Stimulated activated CD4-positive, alpha-beta T cell treated with anti-CD3 and anti-CD28 coated beads, Interleukin-12 subunit alpha, Interleukin-12 subunit beta, amount 100 ng/mL, for 24 hours (primary cell): Measurements from ENCODE around the gene TNRC6A.
"Not testable (repeated sequence)": the region's sequence is repeated elsewhere in the genome, so short reads cannot be mapped to it uniquely, and the experiment has no call there.

ENCODE experiments used
- DNase-seq, 2 experiments: peaks; one replicate each; pipeline ENCODE4 v3.0.0-alpha.2; 2020; ENCODE audit warnings: low read depth in 2 of 2

Gene TNRC6A

DNA sequence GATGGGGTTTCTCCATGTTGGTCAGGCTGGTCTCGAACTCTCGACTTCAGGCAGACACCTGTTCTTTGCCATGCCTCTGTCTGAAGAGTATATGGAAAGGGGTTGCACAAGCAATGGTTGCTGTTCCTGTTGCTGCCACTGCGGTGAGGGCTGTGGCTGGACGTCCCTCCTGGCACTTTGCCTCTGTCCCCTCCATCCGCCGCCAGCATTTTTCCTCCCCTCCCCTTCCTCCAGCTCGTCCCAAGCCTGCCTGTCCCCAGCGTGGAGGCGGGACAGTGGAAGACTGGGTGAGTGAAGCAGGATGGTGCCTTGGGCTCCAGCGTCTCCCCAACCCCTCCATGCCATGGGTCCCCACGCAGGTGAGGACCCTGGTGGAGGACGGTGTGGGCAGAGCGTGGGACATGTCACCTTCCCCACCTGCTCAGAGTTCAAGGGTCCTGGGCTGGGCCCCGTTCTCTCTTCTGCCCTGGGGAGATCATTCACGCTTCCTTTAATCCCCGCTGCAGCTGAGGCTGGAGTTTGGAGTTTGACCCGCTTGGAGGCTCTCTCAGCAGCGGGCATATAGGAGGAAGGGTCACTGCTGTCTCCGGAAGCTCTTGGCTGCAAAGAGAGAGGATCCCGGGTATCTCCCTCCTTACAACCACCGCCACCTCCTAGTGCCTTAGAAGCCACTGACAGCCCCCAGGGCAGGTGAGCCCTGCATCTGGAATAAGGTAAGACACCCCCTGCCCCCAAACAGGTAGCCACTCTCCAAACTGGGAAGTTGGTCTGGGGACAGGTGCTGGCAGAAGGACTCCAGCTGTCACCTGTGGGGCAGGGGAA is 116.5 kb downstream of the TNRC6A start, which contains the start of gene SLC5A11:
SLC5A11 (plus strand) TSS at position 238 of the 822 bp plus-strand sequence. CDS start 12,681 bp downstream, outside the sequence.
- DNase-seq: no peak

DNA sequence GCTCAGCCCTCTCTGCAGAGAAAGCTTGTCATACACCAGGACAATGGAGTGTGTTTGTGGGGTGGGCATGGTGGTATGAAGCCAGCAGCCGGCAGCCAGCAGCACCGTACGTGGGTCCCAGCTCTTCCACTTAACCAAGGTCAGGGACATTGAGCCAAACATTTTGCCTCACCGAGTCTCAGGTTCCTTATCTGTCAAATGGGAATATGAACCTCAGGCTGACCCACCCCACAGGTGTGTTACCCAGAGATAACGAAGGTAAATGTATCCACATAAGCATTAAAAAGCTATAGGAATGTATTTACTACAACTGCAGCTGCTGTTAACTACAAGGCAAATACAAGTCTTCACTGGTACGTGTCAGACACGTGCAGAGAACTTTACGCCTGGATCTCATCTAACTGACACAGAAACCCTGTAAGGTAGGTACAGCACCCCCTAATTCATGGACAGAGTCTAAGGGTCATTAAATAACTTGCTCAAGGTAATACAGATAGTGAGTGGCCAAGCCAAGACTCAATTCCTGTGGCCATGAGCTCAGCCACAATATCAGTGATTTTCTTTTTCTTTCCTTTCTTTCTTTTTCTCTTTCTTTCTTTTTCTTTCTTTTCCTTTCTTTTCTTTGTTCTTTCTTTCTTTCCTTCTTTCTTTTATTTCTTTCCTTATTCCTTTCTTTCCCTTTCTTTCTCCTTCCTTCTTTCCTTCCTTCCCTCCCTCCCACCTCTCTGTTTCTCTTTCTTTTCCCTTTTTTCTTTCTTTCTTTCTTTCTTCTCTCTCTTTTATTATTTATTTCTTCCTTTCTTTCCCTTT is 117.3 kb downstream of the TNRC6A start:
- DNase-seq: no peak

DNA sequence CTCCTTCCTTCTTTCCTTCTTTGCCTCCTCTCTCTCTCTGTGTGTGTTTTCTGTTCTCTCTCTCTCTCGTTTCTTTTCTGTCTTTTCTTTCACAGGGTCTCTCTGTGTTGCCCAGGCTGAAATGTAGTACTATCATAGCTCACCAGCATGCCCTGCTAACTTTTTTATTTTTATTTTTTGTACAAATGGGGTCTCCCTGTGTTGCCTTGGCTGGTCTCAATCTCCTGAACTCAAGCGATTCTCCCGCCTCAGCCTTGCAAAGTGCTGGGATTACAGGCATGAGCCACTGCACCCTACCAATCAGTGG is 117.9 kb downstream of the TNRC6A start:
- no peak for DNase-seq

DNA sequence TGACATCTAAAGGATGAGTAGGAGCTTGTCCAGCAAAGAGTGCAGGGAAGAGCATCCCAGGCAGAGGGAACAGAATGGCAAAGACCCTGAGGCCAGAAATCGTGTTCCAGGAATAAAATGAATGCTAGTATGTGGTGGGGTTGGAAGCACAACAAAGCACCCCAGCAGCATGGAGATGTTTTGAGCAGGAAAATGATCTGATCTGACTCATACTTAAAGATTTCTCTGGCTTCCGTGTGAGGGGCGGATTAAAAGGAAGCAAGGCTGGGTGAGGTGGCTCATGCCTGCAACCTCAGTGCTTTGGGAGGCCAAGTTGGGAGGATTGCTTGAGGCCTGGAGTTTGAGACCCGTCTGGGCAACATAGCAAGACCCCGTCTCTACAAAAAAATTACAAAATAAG is 118.6 kb downstream of the TNRC6A start:
- DNase-seq: no peak

DNA sequence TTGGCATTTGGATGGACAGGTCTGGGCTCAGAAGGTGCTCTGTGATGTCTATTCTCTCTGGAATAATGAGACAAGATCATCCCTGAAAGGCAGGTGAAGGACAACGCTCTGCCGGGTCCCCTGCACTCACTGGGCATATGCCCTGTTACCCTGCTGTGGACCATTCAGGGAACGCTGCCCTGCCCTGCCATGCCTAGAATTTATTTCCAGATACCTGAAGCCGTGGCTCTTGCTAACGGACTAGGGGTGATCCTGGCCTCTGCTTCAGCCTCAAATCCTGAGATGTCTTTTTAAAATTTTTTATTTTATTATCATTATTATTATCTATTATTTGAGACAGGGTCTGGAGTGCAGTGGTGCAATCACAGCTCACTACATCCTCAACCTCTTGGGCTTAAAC is 120.2 kb downstream of the TNRC6A start:
- DNase-seq: no peak

DNA sequence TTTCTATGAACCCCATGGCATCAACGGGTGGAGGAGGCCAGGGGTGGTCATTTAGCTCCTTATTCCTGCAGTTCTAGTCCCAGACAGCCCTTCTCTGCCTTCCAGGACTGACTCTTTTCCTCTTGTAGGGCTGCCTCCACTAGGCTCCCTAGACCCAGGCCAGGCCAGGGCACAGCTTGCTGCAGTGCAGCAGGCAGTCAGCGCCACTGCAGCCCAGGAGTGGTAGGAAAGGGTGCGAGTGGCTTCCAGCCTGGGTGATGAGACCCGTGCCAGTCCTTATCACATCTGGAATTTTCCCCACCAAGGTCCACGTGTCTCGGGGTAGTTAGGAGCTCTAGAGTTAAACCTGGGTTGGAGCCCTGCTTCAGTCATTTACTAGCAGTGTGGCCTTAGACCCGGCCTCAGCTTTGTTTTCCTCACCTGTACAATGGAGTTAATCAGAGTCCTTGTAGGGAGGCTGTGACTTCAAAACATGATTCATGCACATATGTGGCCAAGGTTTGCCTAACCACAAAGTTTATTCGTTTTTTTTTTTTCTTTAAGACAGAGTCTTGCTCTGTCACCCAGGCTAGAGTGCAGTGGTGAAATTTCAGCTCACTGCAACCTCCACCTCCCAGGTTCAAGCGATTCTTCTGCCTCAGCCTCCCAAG is 121.0 kb downstream of the TNRC6A start:
- no peak for DNase-seq

DNA sequence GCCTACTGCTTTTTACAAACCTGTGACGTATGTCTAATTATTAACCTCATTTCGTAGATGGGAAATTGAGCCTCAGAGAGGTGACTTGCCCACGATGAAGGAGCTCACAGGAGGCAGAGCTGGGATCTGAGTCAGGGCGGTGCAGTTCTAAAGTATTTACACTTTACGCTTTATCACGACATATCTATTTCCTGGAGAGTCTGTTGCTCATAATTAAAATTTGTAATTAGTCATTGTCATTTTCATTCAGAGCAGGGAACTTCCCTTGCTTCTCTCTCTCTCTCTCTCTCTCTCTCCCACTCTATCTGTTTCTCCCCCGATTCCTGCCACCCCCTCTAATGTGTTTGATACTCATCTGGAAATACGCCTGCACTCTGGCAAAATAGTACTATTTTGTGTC is 122.2 kb downstream of the TNRC6A start:
- DNase-seq: no peak

DNA sequence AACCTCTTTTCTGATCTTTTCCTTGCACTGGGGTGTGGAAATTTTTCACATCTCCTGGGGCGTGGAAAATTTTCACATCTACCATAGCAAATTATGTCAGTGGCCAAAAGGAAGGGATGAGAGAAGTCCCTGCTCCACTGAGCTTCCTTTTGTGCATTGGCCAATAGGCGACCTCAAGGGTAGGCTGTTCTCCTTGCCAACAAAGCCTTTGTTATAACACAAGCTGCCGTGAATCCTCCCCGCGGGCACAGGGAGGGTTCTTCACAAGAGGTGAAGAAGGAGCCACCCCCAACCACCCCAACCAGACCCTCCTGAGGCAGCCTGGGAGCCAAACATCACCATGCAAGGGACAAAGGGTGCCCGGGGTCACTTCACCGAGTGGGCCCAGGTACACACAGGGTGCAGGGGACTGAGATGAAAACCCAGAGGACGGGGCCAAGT is 122.8 kb downstream of the TNRC6A start:
- DNase-seq: no peak

DNA sequence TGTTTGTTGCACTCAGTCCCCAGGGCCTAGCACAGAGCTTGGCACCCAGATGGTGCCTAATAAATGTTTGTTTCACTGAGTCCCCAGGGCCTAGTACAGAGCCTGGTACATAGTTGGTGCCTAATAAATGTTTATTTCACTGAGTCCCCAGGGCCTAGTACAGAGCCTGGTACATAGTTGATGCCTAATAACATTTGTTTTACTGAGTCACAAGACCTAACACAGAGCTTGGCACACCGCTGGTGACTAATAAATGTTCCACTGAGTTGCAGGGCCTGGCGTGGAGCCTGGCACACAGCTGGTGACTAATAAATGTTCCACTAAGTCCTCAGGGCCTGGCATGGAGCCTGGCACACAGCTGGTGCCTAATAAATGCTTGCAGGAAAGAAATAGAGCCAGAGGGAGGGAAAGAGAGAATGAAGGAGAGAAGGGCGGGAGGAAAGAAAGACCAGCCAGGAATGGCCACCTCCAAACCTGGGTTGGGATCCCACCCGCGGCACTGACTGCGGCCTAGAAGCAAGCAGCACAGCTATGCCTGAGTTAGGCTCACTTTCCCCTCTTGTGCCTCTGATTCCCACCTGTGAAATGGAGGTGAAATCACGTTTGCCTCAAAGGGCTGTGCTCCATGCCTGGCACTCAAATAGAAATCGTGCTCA is 123.8 kb downstream of the TNRC6A start:
- no peak for DNase-seq

DNA sequence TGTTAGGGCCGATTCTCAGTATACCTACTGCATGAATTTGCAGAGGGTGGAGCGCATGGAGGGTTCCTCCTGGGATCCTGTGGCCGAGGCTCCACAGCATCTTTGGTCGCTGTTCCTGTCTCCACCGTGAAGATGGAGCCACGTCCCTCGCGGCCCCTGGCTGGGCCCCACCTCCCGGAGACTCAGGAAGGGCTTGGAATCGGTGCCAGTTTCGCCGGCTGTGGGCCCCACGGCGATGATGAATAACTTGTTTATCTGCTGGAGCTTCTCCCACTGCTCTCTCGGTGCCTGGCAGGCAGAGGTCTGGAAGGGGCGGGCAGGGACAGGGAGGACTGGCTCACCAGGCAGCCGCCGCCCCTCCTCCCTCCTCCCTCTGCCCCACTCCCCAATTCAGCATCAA is 124.4 kb downstream of the TNRC6A start:
- DNase-seq: no peak

DNA sequence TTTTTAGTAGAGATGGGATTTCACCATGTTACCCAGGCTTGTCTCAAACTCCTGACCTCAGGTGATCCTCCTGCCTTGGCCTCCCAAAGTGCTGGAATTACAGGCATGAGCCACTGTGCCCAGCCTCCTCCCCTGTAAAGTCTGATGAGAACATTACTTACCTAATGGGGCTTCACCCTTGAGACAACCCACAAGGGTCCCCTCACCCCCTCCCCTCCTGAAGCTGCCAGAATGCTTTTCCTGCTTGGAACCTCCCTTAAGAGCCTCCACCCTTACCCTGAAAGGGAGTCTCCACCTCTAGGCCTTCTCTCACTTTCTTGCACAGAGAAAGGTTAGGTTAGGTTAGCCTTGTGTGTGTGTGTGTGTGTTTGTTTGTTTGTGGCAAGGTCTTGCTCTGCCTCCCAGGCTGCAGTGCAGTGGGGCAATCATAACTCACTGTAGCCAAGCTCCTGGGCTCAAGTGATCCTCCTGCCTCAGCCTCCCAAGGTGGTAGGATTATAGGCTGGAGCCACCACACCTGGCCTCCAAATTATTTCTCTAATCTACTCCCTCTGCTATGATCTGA is 125.2 kb downstream of the TNRC6A start:
- no peak for DNase-seq

DNA sequence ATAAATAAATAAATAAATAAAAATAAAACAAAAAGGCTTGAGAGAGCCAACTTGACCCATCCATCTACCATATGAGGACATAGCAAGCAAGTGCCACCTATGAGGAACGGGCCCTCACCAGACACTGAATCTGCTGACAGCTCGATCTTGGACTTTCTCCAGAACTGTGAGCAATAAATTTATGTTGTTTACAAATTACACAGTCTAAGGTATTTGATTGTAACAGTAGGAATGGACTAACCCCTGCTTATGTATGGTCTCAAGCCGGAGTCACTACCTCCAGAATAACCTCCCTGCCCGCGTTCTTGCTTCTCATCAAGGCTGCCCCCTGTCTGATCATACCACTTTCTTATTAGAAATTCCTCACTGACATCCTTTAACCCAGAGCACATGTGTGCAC is 126.2 kb downstream of the TNRC6A start:
- no peak for DNase-seq

DNA sequence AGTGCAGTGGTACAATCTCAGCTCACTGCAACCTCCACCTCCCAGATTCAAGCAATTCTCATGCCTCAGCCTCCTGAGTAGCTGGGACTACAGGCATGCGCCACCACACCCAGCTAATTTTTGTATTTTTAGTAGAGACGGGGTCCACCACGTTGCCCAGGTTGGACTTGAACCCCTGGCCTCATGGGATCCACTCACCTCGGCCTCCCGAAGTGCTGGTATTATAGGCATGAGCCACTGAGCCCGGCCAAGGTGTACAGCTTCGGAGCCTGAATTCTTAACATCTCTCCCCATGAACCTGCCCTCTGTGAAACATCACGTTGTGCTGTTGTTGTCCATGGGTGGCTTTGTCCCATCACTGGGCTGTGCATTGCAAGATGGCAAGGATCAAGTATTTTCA is 127.4 kb downstream of the TNRC6A start:
- DNase-seq: not testable (repeated sequence)

DNA sequence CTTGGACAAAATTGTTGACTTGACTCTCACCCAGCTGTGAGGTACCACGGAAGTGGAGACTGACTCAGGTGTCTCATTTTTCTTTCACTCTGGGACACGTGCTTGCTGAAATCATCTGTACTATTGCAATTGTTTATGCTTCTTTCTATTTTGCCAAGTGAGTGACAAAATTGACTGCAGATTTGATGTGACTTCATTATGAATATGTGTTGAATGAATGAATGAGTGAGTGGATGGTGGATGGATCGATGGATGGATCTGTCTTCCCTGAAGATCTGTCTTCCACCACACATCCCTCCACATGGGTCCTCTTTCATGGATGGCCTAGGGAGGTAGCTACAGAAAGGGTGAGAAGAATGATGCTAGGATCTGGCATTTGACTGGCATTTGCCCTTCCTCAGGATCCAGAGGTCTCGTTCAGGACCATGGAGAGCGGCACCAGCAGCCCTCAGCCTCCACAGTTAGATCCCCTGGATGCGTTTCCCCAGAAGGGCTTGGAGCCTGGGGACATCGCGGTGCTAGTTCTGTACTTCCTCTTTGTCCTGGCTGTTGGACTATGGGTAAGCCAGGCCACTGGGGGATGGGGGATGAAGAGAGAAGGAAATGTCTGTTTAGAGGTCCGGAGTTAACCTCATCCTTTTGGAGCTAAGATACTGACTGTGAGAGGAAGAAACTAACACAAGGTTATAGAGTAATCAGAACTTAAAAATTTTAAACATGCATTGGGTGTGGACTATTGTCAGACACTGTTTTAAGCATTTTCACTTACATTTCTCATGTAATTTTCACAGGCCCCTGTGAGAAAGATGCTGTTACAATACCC is 129.0 kb downstream of the TNRC6A start:
- peak in 1 of 2 experiments; percentile 41 for DNase-seq

DNA sequence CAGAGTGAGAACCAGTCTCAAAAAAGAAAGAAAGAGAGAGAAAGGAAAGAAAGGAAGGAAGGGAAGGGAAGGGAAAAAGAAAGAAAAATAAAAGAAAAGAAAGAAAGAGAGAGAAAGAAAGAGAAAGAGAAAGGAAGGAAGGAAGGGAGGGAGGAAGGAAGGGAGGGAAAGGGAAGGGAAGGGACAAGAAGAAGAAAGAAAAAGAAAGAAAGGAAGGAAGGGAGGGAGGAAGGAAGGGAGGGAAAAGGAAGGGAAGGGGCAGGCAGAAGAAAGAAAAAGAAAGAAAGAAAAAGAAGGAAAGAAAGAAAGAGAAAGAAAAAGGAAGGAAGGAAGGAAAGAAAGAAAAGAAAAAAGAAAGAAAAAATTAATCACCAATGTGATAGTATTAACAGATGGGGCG is 132.0 kb downstream of the TNRC6A start:
- no peak for DNase-seq

DNA sequence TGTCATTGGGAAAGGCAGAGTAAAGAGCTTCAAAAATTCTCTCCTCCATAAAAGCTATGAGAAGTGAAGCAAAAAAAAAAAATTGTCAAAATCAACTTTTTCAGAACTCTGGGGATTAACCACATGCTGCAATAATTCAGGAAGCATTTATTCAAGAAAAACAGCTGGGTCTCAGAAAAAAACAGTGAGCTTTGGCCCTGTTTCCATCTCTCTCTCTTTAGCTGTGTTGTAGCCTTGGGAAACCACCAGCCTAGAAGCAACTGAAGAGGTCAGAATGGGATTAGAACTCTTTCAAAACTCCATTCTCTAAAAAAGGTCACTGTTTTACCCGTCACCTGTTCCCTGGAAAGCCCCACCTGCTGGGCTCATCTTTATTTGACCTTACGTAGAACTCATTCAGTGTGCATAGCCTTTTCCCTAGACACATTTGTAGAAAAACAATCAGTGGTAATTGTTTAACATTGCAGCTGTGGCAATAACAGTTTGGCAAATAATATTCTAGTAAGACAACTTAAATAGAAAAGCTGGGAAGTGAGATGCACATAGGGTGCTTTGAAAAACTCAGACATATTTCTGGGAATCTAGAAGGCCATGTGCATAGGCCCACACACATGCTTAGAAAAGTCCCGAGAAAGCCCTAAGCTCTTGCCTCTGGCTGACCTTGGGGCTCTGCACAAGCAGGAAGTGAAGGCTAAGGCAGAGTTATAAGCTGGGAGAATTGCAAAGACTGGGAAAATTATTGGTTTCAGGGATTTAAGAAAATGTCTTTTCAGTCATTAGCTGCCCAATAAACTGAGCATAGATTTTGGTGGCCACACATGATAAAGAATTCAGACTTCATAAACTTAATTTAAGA is 134.4 kb downstream of the TNRC6A start:
- no peak for DNase-seq

DNA sequence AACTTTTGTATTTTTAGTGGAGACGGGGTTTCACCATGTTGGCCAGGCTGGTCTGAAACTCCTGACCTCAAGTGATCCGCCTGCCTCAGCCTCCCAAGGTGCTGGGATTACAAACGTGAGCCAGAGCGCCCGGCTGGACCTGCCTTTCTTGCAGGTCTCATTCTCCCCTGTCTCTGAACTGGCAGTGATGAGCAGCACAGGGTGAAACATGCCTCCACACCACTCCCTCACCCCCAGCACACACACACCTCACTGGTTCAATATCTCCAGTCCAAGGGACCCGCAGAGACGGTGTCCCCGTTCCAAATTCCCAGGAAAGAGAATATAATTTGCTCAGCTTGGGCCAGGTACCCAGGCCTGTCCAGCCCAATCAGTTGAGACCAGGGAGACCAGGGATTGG is 139.6 kb downstream of the TNRC6A start:
- no peak for DNase-seq

DNA sequence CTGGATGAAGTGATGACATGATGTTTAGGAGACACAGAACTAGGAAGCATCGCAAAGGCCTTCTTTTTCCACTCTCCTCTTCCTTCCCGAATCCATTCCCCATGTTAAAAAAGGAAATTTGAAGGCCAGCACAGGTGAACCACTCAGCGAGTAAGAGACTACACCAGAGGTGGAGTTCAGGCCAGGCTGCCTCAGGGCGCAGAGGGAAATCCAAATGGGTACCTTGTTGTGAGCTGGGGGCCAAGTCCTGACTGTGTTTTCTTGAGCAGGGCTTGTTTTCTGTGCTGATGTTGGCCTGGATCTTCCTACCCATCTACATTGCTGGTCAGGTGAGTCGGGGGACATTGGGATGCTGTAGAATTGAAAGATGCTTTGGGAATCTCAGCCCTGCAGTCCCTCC is 142.4 kb downstream of the TNRC6A start:
- DNase-seq: no peak

DNA sequence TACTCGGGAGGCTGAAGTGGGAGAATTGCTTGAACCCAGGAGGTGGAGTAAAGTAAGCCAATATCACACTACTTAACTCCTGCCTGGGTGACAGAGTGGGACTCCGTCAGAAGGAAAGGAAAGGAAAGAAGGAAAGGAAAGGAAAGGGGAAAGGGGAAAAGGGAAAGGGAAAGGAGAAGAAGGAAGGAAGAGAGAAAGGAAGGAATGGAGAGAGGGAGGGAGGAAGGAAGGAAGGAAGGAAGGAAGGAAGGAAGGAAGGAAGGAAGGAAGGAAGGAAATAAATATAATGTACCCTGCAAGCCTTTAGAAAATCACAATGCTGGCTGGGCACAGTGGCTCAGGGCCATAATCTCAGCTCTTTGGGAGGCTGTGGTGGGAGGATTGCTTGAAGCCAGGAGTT is 143.6 kb downstream of the TNRC6A start:
- DNase-seq: no peak

DNA sequence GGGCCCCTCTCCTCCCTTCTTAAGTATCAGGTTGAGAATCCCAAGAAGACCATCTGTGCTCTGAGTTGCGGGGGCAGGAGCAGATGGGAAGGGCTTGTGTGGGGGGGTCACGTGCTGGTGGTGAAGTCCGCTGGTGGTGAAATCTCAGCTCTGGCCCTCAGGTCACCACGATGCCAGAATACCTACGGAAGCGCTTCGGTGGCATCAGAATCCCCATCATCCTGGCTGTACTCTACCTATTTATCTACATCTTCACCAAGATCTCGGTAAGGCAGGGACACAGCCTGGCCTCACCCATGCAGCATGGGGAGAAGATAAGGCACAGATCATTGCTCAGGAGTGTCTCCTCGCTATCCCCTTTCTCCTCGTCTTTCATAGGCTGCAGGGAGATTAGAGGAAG is 146.0 kb downstream of the TNRC6A start:
- no peak for DNase-seq
